HG02943 (cell line): ENCODE results near the gene TNS1.

ENCODE experiments used
- ATAC-seq: cut with Tn5 transposase; IDR thresholded peaks from one replicate; pipeline ENCODE4 v1.9.1; 2021; ENCODE audit warnings: mild to moderate bottlenecking, low read depth, moderate library complexity; ENCODE audit not compliant: unreplicated experiment

The TNS1 gene

GRCh38 chr2:217884985-217885384, 117.8 kb downstream of the TNS1 start:
- ATAC-seq: no peak

DNA sequence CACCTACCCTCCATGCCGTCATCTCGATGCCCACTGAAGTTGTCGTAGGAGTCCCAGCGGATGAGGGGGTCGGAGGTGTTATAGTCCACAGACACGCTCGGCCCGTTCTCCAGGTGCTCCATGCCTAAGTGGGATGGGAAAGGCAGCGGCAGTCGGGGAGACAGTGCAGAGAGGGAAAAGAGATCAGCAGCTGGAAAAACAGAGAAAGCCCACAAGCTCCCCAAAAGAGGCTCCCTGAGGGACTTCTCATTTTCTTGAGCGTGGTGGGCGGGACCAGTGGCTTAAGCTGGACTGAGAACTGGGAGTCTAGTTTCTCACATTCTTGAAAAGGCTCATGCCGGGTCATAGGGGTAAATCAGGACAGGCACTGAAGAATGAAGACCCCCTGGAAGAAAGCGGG, 121.9 kb downstream of the TNS1 start:
- ATAC-seq: no peak

GRCh38 chr2:217880287-217880889, 122.4 kb downstream of the TNS1 start:
- no peak for ATAC-seq

GRCh38 chr2:217878915-217879590, 123.7 kb downstream of the TNS1 start:
- ATAC-seq: no peak

GRCh38 chr2:217877866-217878265, 124.9 kb downstream of the TNS1 start:
- no peak for ATAC-seq

DNA sequence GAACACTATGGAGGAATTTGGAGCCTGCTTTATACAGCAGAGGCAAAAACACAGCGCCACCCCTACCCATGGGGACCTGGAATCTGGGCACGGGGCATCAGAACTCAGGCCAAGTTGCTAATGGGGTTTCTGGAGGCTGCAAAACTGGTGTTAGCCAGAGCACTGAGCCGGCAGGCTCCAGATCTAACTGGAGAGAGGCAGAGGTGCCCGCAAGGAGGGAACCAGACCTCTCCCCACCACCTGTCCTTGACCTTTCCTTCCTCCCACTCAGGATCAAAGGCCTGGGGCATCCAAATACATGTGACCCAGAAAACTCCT, 126.6 kb downstream of the TNS1 start:
- no peak for ATAC-seq

GRCh38 chr2:217875556-217876252, 127.1 kb downstream of the TNS1 start:
- ATAC-seq: no peak

DNA sequence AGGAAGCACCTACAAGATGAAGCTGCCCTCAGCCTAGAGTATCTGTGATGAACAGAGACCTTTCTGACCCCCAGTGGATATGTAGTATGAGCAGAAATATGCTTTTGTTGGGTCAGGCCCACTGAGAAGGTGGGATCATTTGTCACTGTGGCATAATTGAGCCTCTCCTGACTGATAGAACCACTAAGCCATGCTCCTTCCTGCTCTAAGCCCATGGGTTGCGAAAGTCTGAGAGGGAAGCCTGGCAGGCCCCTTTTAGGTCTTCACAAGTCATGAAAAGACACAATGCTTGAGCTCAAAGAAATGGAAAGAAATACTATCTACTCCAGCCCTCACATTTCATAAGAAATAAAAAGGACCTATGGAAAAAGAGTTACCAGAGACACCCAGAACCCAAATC, 127.7 kb downstream of the TNS1 start:
- no peak for ATAC-seq

GRCh38 chr2:217873371-217873770, 129.4 kb downstream of the TNS1 start:
- no peak for ATAC-seq

DNA sequence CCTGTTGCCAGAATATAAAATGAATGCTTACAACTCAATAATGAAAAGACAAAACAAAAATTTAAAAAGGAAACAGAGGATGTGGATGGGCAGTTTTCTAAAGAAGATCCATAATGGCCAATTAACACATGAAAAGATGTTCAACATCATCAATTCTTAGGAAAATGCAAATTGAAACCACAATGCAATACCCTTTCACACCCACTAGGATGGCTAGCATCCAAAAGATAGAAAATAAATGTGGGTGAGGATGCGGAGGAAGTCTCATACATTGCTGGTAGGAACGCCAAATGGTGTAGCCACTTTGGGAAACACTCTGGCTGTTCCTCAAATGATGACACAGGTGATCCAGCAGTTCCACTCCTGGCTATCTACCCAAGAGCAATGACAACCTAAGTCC, 130.5 kb downstream of the TNS1 start:
- ATAC-seq: no peak

DNA sequence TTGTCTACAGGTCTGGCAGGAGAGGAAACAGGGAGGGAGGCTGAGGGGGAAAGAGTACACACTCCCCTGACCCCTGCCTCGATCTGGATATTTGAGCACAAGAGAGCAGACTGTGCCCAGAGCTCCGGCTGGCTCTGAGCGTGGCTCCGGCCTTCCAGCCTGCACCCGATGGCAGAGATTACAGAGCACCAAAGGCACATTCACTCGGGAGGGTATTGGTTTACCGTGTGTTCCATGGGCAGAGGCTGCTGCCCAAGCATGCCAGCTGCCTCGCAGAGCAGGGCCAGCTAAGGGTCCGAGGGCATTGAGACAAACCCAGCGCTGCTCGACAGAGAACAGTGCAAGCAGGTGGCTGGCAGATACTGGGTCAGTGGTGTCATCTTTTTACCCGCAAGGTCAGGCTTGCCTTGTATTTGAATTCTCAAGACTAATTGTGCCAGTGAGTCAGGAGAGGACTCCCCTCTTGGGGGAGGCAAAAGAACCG, 132.2 kb downstream of the TNS1 start:
- ATAC-seq: no peak

GRCh38 chr2:217868911-217869334, 133.9 kb downstream of the TNS1 start:
- ATAC-seq: no peak

- ATAC-seq: no peak
Measured at GRCh38 chr2:217868265-217868892, 134.4 kb downstream of the TNS1 start.

DNA sequence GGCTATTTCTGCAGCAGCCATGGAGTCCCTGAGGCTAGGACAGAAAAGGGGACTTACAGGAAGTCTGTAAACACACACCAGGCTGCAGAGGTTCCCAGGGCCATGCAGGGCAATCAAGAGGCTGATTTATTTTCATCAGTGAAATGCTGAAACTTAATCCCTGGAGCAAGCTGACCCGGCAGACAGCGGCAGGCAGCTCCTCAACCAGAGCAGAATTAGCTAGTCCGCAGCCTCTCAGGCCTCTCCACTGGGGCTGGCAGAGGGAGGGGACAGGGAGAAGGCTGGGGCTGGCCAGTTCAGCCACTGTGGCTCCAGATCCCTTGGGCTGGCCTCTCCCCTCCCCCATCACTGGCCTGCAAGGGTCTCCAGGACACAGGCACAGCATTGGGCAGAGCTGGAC, 136.3 kb downstream of the TNS1 start:
- ATAC-seq: no peak

DNA sequence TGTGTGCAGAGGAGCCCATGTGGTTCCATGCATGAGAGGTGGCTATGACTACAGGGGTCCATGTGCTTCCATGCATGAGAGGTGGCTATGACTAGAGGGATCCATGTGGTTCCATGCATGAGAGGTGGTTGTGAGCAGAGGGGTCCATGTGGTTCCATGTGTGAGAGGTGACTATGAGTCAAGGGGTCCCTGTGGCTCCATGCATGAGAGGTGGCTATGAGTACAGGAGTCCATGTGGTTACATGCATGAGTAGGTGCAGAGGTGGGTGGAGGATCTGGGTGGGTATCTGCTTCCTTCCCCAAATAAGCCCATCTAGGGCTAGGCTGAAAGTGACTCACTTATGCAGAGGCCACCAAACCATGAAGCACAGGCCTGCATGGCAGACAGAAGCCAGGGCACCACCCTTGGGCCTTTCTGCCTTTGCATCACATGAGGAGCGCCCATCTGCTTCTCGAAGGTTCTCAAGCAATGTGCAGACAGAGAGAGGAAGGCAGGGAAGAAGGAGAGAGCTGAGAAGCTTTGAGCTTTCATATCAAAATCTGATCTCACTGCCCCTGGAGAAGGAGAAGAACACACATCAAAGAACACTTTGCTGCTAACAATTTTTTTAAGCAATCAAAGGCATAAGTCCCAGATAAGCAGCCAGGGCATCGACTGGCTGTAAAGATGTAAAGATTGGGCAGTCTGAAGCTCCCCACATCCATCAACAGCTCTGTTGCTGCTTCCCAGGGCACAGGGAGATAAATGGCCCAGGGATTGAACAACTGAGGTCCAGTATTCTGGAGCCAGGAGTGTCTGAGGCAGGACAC, 137.6 kb downstream of the TNS1 start:
- no peak for ATAC-seq

GRCh38 chr2:217863883-217864282, 138.9 kb downstream of the TNS1 start:
- no peak for ATAC-seq

- ATAC-seq: no peak
Measured at GRCh38 chr2:217861334-217861877, 141.4 kb downstream of the TNS1 start.

GRCh38 chr2:217859926-217860325, 142.9 kb downstream of the TNS1 start:
- ATAC-seq: no peak

DNA sequence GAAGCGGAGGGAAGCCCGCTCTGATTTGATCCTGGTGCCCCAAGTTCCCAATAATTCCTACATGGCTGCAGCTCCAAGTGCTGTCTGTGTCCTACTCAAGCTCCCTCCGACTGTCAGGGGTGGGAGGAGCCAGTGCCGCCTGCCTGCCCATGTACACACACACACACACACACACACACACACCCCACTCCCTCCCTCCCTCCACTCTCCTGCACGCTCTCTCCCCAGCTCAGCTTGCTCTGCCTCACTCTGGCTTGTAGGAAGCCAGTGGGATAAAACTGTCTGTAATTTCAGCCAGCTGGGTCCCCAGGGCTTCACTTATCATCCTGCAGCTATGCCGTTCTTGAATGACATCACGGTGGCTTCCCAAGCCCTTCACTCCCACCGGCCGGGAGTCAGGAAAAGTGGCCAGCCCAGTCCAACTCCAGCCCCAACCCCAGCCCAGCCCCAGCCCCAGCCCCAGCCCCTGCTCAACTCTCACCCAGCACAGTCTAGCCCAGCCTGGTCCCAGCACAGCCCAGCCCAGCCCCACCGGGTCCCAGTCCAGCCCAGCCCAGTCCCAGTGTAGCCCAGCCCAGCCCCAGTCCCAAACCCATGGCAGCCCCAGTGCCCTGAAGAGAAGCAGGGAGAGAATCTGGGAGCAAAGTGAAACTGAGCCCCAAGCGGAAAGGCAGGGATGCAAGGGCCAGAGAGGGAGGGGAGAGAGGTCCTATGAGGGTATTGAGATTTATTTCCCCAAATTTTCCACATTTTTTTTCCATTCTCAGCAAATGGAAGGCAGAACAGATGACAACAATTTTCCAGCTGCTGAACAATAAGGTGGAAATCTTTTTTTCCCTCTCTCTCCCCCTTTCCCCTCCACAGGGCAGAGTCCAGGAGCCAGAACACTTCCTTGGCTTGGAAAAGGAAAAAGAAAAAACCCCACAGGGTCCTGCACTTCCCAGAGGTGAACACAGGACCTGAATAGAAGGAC, 144.0 kb downstream of the TNS1 start:
- no peak for ATAC-seq
